WTC11 (cell line): ENCODE results near the gene TUB.

Experiments
- CBFB ChIP-seq: sonication (generic); formaldehyde crosslinking; IDR thresholded peaks from 2 replicates; pipeline ENCODE4 v1.8.1; 2022; ENCODE audit warnings: mild to moderate bottlenecking, low read depth, missing genetic modification reagents
- CTCF ChIP-seq: fragments of 200-600 bp; IDR thresholded peaks from 2 replicates; pipeline ENCODE4 v1.8.0; 2022; ENCODE audit warnings: antibody characterized with exemption
- E2F4 ChIP-seq: sonication (generic); formaldehyde crosslinking; IDR thresholded peaks from 2 replicates; pipeline ENCODE4 v1.8.1; 2022; ENCODE audit warnings: low read depth, mild to moderate bottlenecking, moderate library complexity, missing genetic modification reagents, borderline replicate concordance
- ESRRA ChIP-seq: sonication (generic); formaldehyde crosslinking; IDR thresholded peaks from 2 replicates; pipeline ENCODE4 v1.8.1; 2022; ENCODE audit warnings: mild to moderate bottlenecking, missing genetic modification reagents, borderline replicate concordance
- FOXK1 ChIP-seq: sonication (generic); formaldehyde crosslinking; IDR thresholded peaks from 2 replicates; pipeline ENCODE4 v1.8.0; 2022; ENCODE audit warnings: mild to moderate bottlenecking, moderate library complexity, missing genetic modification reagents
- FOXP1 ChIP-seq: sonication (generic); formaldehyde crosslinking; IDR thresholded peaks from 2 replicates; pipeline ENCODE4 v1.8.0; 2022; ENCODE audit warnings: missing genetic modification reagents, mild to moderate bottlenecking, moderate library complexity, borderline replicate concordance
- GABPB1 ChIP-seq: sonication (generic); formaldehyde crosslinking; IDR thresholded peaks from 2 replicates; pipeline ENCODE4 v1.8.1; 2023; ENCODE audit warnings: mild to moderate bottlenecking, missing genetic modification reagents
- JUN ChIP-seq: sonication (generic); formaldehyde crosslinking; IDR thresholded peaks from 2 replicates; pipeline ENCODE4 v1.8.0; 2023; ENCODE audit warnings: mild to moderate bottlenecking, missing genetic modification reagents
- MAX ChIP-seq: sonication (generic); formaldehyde crosslinking; IDR thresholded peaks from 2 replicates; pipeline ENCODE4 v1.8.0; 2022; ENCODE audit warnings: mild to moderate bottlenecking, missing genetic modification reagents
- RORB ChIP-seq: fragments of 250-450 bp; sonication (Bioruptor Pico); IDR thresholded peaks from 2 replicates; pipeline ENCODE4 v1.9.0; 2021; ENCODE audit warnings: mild to moderate bottlenecking
- SP1 ChIP-seq: sonication (generic); formaldehyde crosslinking; conservative IDR thresholded peaks from 2 replicates; pipeline ENCODE4 v1.8.1; 2022; ENCODE audit warnings: missing genetic modification reagents
- USF1 ChIP-seq: sonication (generic); formaldehyde crosslinking; IDR thresholded peaks from 2 replicates; pipeline ENCODE4 v1.8.0; 2022; ENCODE audit warnings: mild to moderate bottlenecking, missing genetic modification reagents
- ZBTB43 ChIP-seq: sonication (generic); formaldehyde crosslinking; IDR thresholded peaks from 2 replicates; pipeline ENCODE4 v1.8.1; 2023; ENCODE audit warnings: mild to moderate bottlenecking, missing genetic modification reagents

GRCh38 chr11:8040921-8041285 lies 40.1 kb upstream of the TUB start:
- TF ChIP-seq FOXK1 (CRISPR knock-in tag) (no peak), FOXP1 (CRISPR knock-in tag) (no peak), MAX (CRISPR knock-in tag) (no peak), CTCF (no peak), ESRRA (CRISPR knock-in tag) (no peak), SP1 (CRISPR knock-in tag) (no peak), E2F4 (CRISPR knock-in tag) (no peak), ZBTB43 (CRISPR knock-in tag) (no peak), JUN (CRISPR knock-in tag) (no peak), GABPB1 (no peak), USF1 (CRISPR knock-in tag) (no peak), CBFB (CRISPR knock-in tag) (no peak), RORB (CRISPR knock-in tag) (no peak)
